CMK (cell line): ENCODE measurements around the gene FCRL1.

Experiments
- DNase-seq: peaks from one replicate; pipeline ENCODE4 v3.0.0-alpha.2; 2010; ENCODE audit warnings: low read depth

The FCRL1 gene, protein sequence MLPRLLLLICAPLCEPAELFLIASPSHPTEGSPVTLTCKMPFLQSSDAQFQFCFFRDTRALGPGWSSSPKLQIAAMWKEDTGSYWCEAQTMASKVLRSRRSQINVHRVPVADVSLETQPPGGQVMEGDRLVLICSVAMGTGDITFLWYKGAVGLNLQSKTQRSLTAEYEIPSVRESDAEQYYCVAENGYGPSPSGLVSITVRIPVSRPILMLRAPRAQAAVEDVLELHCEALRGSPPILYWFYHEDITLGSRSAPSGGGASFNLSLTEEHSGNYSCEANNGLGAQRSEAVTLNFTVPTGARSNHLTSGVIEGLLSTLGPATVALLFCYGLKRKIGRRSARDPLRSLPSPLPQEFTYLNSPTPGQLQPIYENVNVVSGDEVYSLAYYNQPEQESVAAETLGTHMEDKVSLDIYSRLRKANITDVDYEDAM

DNA sequence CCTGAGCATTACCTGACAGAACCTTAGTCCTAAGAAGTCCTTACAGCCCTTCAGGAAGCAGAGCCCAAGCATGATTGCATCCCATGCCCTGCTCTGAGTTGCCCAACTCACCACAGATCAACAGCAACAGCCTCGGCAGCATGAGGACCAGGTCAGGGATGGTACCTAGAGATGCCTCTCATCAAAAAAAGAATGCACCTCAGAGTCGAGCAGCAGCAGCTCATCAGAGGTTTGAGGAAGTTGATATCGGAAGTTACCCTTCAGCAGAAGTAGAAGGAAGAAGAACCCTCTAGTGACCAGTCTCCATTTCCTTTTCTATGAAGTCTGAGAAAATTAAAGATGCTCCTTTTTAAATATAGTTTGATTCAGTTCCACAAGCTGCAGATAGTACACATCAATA is at the start of gene FCRL1:
FCRL1 (minus strand) TSS at position 225 of the 400 bp plus-strand sequence; CDS start at position 142, 83 bp downstream.
- DNase-seq: no peak

DNA sequence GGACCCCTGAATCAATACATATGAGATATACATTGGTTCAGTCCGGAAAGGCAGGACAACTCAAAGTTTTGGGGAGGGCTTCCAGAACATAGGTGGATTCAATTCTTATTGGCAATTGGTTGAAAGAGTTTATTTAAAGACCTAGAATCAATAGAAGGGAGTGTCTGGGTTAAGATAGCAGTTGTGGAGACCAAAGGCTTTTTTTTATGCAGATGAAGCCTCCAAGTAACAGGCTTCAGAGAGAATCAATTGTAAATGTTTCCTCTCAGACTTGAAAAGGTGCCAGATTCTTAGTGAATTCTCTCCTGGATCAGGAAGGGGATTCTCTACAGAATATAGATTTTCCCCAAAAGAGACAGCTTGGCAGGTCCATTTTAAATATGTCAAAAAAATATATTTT is 48.7 kb upstream of the FCRL1 start:
- no peak for DNase-seq

DNA sequence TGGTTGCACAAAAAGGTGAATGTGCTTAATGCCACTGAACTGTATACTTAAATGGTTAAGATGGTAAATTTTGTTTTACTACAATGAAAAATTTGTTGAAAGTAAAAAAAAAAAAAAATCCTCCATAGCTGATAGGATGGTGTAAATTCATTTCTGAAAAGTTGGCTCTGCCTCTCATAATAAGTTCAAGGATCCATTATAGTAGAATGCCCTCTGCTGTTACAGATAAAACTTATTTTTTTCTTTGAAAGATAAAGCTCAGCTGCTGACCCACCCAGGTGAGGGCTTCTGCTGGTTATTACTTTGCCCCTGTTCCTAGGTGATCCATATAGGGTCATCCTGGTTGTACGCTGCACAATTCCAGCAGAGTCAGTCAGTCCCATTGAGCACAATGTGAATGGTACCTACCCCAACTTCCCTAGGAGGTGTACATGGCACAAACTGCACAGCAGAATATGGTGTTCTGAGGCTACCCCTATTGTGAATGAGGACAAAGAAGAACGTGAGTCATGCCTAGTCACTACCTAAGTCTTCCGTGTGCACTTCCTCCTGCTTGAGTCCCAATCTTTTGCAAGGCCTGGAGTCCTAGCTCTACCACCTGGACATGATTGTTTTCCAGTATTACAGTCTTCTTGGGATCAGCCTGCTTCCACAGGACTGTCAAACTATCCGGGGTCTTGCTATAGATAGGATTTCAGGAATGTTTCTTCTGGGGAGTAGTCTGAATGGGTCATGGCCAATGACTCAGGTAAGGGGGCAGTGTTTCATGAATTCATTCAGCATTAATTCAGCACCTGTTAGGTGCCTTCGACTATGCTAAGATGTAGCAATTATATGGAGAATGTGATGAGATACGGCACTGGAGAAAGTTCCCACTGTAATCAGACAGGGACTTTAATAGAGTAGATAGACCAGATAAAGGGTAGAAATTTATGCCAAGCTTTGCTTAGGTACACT is 42.5 kb upstream of the FCRL1 start:
- DNase-seq: no peak

DNA sequence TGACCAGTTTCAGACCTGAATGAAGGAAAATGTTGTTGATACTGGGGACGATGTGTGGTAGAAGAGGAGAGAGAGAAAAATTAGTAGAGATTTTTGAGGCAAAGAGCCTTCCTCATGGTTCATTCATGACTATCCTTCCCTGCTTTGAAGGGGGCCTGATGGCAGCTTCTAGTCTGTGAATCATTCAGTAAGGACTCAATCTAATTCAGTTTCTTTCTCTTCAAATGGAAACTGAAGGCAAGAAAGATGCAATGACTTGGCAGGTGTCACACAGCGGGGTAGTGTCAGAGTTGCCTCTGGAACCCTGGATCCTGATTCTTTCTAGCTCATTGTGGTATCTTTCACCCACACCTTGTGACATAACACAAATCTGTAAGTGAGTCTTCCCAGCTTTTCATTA is 36.6 kb upstream of the FCRL1 start:
- no peak for DNase-seq

DNA sequence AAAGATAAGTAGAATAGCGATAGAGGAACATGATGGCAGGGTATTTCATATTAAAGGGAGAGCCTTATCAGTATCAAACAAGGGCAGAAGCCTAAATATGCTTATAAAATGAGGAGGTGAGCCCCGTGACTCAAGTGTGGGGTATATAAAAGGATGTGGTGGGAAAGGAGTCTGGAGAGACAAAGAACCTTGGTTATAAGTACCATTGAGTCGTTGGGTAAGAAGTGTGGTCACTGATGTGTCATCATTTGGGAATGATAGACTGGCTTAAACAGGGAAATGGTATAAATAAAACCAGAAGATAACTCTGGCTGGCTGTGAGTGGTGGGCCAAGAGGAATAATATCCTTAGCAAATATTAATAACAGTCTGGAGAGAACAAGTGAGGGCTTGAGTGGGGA is 32.6 kb upstream of the FCRL1 start:
- no peak for DNase-seq

DNA sequence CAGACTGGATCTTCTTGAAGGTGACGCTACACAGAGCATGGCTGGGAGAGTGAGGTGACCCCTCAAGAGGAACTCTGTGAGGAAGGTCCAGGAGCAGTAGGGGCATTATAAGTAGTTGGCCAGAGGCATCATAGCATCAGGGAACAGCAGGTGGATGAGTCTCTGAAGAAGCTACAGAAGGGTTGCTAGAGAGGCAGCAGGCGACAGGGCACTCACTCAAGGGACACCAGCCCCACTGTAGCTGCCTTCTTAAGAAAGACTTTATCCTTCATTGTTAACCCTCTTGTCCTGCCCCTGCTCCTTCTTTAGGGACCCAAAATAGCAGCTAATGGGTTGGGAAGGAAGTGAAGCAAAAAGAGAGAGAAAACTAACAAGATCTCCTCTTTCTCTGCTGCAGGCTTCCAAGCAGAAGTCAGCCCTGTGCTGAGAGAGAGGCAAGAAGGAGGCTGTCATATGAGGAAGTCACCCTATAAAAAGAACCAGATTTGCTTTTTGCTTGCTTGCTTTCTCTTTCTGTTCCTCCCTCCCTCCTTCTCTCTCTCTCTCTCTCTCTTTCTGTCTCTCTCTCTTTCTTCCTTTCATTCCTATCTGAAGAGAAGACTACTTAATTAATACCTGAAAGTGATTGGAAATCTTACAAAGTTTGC is 29.4 kb upstream of the FCRL1 start:
- DNase-seq: no peak

DNA sequence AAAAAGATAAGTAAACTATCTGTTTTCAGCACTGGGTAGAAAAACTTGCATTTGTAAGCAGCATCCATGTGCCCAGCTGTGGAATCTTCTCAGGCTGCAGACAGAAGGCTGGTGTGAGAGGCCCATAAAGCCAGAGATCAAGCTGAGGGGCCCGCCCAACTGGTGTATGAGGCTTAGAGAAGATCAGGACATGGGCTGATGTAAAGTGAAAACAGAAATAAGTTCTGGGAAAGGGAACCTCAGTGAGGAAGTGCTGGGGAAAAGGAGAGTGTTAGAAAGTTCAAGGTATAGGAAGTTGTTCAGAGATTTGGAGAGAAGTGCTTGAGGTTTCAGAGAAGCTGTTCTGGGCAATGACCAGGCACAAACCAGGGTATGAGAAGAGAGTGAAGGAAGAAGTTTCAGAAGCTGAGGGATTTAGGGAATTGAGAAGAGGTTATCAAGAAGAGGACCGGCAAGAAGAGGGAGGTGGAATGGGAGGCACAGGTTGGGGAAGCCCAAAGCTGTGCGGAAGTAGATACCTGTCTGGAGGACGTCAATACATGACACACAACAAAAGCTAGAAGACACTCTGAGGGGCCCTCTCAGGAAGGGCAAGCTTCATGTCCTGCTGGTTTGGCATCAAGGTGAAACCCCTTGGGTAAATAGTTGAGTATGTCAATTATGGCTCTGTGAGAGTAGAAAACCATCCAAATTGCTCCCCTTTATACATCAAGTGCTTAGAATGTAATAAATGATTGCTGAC is 24.3 kb upstream of the FCRL1 start:
- no peak for DNase-seq

DNA sequence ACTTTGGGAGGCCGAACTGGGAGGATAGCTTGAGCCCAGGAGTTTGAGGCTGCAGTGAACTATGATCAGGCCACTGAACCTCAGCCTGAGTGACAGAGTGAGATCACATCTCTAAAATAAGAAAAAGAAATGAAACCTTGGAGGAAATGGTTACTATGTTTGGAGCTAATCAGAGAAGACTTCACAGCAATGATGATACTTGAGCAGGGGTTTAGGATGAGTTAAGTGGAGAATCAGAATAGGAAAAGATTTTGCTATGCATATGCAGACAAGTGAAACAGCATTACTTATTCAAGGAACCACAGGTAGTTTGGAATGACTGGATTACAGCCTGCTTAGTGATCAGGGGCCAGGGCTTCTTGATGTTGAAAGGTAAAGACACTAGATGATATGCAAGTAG is 23.0 kb upstream of the FCRL1 start:
- DNase-seq: no peak

DNA sequence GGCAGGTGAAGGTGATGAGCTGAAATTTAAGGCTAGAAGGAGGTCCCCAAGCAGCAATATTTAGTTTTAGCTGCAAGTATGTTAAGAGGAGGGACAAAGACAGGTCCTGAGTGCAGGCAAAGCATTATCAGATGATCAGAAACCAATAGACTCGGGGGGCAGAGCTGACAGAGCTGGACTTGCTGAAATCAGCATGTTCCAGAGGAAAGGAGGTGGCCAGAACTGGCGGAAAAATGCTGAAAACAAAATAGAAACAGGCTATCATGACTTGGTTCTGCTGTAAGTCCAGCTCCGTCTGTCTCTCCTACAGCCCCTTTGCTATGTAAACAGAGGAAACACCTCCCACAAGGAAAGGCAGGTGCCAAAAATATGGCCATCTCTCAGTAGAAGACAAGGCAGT is 21.8 kb upstream of the FCRL1 start, which contains the start of gene CD5L:
CD5L (minus strand) TSS at position 101 of the 400 bp plus-strand sequence. CDS start 107 bp downstream, outside the sequence.
- no peak for DNase-seq

DNA sequence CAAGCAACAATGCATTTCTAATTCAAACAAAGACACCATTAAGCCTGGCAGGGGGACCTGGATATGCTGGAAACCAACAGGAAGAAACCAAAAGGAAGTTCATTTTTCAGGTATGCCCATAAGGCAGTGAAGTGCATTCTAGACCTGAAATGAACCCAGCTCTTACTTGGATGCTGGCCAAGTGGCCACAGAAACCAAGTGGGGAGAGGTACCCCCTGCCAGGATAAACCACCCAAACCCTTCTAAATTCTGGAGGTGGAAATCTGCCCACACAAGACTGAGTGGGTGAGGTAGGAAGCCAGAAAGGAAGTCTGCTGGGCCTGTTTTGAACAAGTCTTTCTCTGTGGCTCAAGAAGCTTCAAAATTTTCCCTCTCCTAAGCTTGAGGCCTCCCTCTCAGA is 19.0 kb upstream of the FCRL1 start:
- DNase-seq: no peak

DNA sequence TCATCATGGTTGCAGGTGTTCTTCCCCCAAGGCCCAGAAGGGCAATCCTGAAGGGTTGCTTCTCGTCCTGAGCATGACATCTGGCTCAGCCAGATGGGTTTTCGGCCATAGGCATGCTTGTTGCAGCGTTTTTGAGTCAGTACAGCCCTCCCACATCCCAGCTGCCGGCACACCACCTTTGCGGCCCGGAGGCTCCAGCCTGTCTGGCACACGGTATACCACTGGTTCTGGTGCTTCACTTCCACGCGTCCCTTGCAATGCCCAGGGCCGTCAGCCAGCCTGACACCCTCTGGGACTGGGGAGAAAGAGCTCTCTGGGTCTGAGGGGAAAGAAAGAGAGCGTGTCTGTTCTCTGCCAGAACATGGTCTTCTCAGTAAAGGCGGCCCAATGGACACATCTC is 14.5 kb upstream of the FCRL1 start:
- DNase-seq: no peak

DNA sequence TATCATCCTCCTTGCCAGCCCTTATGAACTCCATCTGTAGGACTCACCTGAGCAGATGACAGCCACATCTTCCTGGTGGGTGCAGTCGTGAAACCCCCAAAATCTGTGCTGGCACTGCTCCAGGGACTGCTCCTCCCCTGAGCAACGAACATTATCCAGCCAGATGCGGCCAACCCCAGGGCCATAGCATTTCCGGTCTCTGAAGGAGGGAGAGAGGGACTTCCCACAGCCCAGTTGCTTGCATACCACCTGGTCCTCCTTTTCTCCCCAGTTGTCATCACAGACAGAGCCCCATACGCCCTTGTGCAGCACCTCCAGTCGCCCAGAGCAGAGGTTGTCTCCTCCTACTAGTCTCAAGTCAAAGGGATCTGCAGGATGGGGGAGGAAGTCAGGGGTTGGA is 13.2 kb upstream of the FCRL1 start:
- no peak for DNase-seq

DNA sequence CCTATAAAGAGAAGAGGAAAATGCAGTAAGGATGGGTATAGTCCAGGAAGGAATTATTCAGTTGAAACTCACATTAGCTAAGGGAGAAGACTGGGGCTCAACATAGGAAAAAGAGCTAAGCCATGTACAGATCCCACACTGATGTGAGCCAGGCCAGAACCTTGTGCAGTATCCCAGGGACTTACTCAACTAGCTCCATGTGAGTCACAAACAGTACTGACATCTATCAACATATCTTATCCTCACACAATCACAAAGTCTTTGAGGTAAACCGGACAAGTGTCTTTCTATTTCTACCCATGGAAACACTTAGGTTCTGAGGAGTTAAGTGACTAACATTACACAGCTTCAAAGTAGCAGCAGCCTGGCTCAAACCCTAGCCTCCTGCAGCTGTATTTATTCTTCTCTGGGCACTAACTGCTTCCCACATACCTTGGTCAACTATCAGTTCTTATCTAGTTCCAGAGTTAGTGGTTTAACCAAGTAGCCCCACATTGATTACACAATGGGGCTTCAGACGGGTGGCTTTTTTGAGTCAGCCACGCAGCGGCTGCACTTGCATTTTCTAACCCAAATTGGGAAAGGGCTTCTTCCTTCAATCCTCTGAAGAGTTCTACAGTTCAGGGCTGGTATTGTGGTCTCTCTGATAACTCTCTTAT is 12.2 kb upstream of the FCRL1 start:
- no peak for DNase-seq

DNA sequence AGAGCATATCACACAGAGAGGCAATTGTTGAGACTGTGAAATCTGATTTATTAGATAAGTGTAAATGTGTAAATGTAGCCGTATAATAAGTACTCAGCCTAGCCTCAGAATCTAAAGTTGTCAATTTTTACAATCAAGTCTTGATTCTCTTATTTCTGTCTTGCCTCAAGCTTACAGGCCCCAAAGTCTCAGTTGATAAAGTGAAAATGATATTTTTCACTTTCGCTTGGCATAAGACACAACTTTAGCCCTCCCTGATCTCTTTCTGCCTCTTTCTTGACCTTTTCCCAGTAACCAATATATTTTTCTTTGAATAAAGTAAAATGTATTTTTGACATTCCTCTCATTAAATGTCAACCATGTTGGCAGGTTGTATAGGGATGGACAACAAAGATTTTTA is 11.0 kb upstream of the FCRL1 start:
- DNase-seq: no peak

DNA sequence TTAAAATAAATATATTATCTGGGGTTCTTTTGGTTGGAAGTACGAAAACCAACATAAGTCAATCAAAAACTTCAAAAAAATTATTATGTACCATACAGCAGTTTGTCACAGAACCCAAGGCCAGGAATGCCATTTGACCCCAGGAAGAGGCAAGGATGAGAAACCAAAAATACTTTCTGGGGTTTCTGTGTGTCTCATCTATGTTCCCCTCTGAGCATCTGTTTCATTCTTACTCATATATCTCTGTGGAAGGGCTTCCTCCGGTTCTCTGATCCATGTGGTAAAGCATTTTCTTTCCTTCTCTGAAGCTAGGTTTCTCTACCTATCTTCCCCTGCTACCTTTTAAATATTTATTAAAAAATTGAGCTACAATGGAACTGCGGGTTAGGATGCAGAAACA is 9.8 kb upstream of the FCRL1 start:
- DNase-seq: no peak

DNA sequence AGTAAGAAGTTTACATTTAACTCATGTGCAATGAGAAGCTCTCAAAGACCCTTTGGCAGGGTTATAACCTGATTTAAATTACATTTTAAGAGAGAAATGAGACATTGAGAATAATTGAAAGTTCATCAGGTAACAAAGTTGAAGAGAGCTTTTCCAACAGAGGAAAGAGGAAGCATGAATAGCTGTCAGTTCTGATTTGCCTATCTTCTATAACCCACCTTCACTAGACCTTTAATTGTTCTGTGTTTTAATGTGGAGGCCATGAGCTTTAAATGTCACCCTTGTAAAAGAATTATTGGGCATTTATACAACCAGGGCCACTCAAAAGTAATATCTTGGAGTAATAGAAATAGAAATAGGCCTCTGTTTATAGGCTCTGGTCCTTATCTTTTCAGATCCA is 9.3 kb upstream of the FCRL1 start:
- DNase-seq: no peak

DNA sequence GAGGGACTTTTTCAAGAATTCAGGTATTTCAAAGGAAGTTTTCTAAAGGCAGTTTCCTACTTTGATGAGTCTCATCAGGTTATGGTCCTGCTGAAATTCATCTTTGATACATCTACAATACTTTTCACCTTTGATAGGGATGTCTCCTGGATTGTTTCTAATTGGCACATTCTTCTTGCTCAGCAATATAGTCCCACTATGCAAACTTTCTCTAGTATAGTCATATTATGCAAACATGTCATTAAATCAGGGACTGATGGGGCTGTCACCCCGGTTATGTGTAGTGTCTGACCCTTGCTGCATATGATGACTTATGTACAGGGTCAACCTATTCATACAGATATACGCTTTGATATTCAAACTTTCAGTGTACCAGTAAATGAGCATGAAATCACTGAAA is 379 bp upstream of the FCRL1 start:
- no peak for DNase-seq

DNA sequence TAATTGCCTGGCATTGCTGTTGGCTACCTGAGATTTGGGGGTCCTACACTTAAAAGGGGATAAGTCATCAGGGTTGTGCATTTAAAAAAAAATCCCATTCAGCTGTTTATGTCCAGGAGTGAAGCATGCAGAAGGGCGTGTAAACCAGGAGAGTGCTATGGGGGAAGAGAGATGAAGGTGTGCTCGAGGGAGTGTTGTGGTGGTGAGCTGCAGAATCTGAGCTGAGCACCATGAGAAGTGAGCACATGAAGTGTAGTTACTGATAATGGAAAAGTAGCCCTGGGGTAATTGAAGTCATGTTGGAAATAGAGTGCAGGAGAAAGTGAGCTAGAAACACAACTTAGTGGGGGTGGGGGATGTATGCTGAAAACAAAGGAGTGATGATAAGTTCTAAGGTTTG is 705 bp downstream of the FCRL1 start:
- no peak for DNase-seq

DNA sequence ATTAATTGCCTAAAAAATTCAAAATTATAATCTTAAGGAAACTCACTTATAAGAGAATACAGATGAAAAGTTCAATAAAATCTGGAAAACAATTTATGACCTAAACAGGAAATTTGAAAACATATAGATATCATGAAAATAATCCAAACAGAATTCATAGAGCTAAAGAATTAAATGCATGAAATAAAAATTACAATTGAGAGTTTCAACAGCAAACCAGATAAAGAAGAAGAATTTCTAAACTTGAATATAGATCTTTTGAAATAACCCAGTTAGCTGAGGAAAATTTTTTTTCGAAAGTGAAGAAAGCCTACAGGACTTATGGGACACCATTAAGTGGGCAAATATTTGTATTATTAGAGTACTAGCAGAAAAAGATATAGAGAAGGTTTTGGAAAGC is 6.7 kb downstream of the FCRL1 start:
- DNase-seq: no peak

DNA sequence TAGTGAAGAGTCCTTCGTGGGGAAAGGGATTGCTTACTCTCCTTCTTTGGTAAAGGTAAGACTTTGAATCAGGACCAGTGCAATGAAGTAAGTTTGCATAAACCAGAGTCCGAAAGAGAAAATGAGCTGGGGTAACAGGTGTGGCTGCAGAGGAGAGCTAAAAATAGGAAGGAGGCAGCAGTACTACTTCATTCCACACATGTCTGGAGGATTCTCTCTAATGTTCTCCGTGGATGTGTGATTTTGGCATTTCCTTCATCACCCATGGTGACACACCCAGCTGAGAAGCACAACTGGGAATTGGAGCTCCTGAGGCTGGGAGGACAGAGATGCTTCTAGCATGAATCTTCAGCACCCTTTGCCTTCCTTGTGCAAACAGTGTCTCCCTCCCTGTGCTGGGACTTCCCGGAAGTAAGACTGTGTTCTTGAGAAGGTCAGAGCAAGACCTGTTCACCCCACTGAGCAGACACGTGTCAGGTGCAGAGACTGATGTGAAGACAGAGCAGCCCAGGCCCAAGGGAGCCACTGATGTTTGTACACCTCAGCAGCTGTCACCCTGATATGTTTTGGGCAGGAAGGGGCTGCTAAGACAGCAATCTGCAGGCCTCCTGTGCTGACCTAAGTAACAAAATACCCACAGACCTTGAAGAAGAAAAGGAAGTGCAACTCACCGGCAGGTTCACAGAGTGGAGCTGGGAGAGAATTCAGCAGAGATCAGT is 13.3 kb downstream of the FCRL1 start:
- DNase-seq: no peak

DNA sequence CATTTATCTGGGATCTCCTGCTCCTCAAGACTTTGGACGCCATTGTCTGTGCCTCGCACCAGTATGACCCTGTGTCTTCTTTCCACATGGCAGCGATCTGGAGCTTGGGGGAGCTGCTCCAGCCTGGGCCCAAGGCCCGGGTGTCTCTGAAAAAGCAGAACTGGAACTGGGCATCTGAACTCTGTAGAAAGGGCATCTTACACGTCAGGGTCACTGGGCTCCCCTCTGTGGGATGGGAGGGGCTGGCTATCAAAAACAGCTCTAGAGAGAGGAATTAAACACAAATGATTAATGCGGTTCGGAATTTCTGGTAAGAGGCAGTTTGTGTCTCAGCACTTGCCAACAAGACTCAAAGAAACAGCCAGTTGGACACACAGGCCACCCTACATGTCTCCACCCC is 16.1 kb downstream of the FCRL1 start:
- no peak for DNase-seq
